ENCODE data around the gene SSTR3.

DNA sequence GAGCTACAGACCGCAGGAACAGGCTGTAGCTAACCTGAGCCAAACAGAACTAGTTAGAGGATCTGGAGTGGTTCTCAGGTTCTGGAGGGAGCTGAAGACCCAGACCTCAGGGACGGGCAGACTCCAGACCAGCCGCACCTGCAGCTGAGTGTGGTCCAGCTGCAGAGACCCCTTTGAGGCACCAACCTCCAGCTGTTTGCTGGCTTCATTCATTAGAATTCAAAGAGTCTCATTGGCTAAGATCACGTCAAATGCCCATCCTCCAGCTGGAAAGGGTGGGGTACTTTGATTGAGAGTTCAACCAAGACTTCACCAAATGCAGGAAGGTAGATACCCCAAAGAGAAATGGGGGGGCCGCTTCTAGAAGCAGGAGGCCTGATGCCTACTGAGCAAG lies 49.2 kb downstream of the SSTR3 start:
- TF ChIP-seq, protein P1, sequence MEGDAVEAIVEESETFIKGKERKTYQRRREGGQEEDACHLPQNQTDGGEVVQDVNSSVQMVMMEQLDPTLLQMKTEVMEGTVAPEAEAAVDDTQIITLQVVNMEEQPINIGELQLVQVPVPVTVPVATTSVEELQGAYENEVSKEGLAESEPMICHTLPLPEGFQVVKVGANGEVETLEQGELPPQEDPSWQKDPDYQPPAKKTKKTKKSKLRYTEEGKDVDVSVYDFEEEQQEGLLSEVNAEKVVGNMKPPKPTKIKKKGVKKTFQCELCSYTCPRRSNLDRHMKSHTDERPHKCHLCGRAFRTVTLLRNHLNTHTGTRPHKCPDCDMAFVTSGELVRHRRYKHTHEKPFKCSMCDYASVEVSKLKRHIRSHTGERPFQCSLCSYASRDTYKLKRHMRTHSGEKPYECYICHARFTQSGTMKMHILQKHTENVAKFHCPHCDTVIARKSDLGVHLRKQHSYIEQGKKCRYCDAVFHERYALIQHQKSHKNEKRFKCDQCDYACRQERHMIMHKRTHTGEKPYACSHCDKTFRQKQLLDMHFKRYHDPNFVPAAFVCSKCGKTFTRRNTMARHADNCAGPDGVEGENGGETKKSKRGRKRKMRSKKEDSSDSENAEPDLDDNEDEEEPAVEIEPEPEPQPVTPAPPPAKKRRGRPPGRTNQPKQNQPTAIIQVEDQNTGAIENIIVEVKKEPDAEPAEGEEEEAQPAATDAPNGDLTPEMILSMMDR (conservative IDR thresholded peaks at IDR 0.05; ENCODE audit: low read length) = no peak
- TF ChIP-seq EZH2phosphoT487 (IDR thresholded peaks at IDR 0.05; ENCODE audit: borderline replicate concordance, low read depth, low read length) = no peak

Measured in OCI-LY7 (cell line).